Neuronal stem cell (in vitro differentiated cells): ENCODE results near the gene ZNF639.

Experiments used
- DNase-seq: peaks from one replicate; pipeline ENCODE4 v3.0.0-alpha.2; 2013; ENCODE audit warnings: low spot score
- H2AFZ ChIP-seq: one replicate; pipeline ENCODE4 v1.6.1; 2013; ENCODE audit warnings: mild to moderate bottlenecking, low read length, inconsistent platforms
- H2AK5ac ChIP-seq: 2 replicates; pipeline ENCODE4 v1.6.1; 2013; ENCODE audit warnings: low read depth, mild to moderate bottlenecking, inconsistent platforms, low read length, moderate library complexity, mixed read lengths
- H2BK120ac ChIP-seq: 2 replicates; pipeline ENCODE4 v1.6.1; 2013; ENCODE audit warnings: low read depth, mild to moderate bottlenecking, inconsistent platforms, low read length, moderate library complexity, mixed read lengths
- H2BK12ac ChIP-seq: one replicate; pipeline ENCODE4 v1.6.1; 2013; ENCODE audit warnings: low read length, inconsistent platforms
- H2BK15ac ChIP-seq: 2 replicates; pipeline ENCODE4 v1.6.1; 2013; ENCODE audit warnings: mild to moderate bottlenecking, low read length, inconsistent platforms, mixed read lengths
- H2BK5ac ChIP-seq: one replicate; pipeline ENCODE4 v1.6.1; 2013; ENCODE audit warnings: inconsistent platforms, mild to moderate bottlenecking, low read length, moderate library complexity
- H3K14ac ChIP-seq: one replicate; pipeline ENCODE4 v1.6.1; 2013; ENCODE audit warnings: low read length, inconsistent platforms
- H3K18ac ChIP-seq: 2 replicates; pipeline ENCODE4 v1.6.1; 2013; ENCODE audit warnings: low read length, inconsistent platforms
- H3K23ac ChIP-seq: 2 replicates; pipeline ENCODE4 v1.6.1; 2013; ENCODE audit warnings: low read depth, mild to moderate bottlenecking, mixed read lengths, low read length, inconsistent platforms; ENCODE audit not compliant: poor library complexity
- H3K27ac ChIP-seq: replicated peaks from 3 replicates; pipeline ENCODE4 v1.5.1; 2013; ENCODE audit warnings: low read length, inconsistent platforms
- H3K27me3 ChIP-seq, 3 experiments: 2 replicates each; pipeline ENCODE4 v1.6.1; 2013; ENCODE audit warnings: low read length in 3 of 3, mild to moderate bottlenecking in 2 of 3, inconsistent platforms in 1 of 3, low read depth in 1 of 3, mixed read lengths in 1 of 3, moderate library complexity in 1 of 3; ENCODE audit not compliant: control insufficient read depth in 3 of 3, insufficient read depth in 3 of 3
- H3K36me3 ChIP-seq, 2 donors: replicated peaks in 1 of 2; 2 replicates each; pipeline ENCODE4 v1.6.1; 2013; ENCODE audit warnings: low read length in 2 of 2; ENCODE audit not compliant: control insufficient read depth in 2 of 2, insufficient read depth in 2 of 2
- H3K4ac ChIP-seq: 2 replicates; pipeline ENCODE4 v1.6.1; 2013; ENCODE audit warnings: inconsistent platforms, mild to moderate bottlenecking, low read length, moderate library complexity
- H3K4me1 ChIP-seq, 2 donors: 1 replicate in 1 of 2; 2 replicates in 1 of 2; pipeline ENCODE4 v1.6.1; 2013; ENCODE audit warnings: low read length in 2 of 2, low read depth in 1 of 2; ENCODE audit not compliant: control insufficient read depth in 2 of 2, insufficient read depth in 1 of 2
- H3K4me2 ChIP-seq: one replicate; pipeline ENCODE4 v1.6.1; 2013; ENCODE audit warnings: mild to moderate bottlenecking, low read length, inconsistent platforms; ENCODE audit not compliant: insufficient read depth, poor library complexity, severe bottlenecking
- H3K4me3 ChIP-seq, 2 donors: 2 replicates each; pipeline ENCODE4 v1.5.1; 2013; ENCODE audit warnings: low read length in 2 of 2, mild to moderate bottlenecking in 2 of 2, inconsistent platforms in 1 of 2, moderate library complexity in 1 of 2
- H3K79me1 ChIP-seq: one replicate; pipeline ENCODE4 v1.6.1; 2013; ENCODE audit warnings: low read depth, mild to moderate bottlenecking, inconsistent platforms, low read length, moderate library complexity
- H3K9ac ChIP-seq: one replicate; pipeline ENCODE4 v1.6.1; 2013; ENCODE audit warnings: mild to moderate bottlenecking, low read depth, low read length, inconsistent platforms; ENCODE audit not compliant: poor library complexity
- H3K9me3 ChIP-seq, 2 donors: replicated peaks in 1 of 2; 2 replicates each; pipeline versions ENCODE3 to v1.6.1; 2013; ENCODE audit warnings: low read length in 2 of 2, mild to moderate bottlenecking in 2 of 2, inconsistent platforms in 1 of 2, low read depth in 1 of 2, mixed read lengths in 1 of 2, moderate library complexity in 1 of 2; ENCODE audit not compliant: control insufficient read depth in 2 of 2, insufficient read depth in 1 of 2
- H4K8ac ChIP-seq: one replicate; pipeline ENCODE4 v1.6.1; 2013; ENCODE audit warnings: low read depth, mild to moderate bottlenecking, inconsistent platforms, low read length, moderate library complexity
- H4K91ac ChIP-seq: one replicate; pipeline ENCODE4 v1.6.1; 2013; ENCODE audit warnings: low read length, low read depth, mild to moderate bottlenecking, inconsistent platforms; ENCODE audit not compliant: poor library complexity
- WGBS, 2 donors: extraction: QIAGEN DNeasy Blood & Tissue Kit; methylation state at CpG; one replicate each; pipeline ENCODE4 v1.1.7; 2013; ENCODE audit warnings: missing lambda C conversion rate in 2 of 2, mixed read lengths in 1 of 2; ENCODE audit not compliant: insufficient read length in 2 of 2, insufficient replicate concordance in 1 of 2; ENCODE audit errors: extremely low coverage in 2 of 2; 5-methylcytosine and 5-hydroxymethylcytosine counted together

The ZNF639 gene

GRCh38 chr3:179323197-179324110 is 623 bp downstream of the ZNF639 start:
- Histone ChIP-seq H4K8ac (no peak overlapping the region), H2BK5ac (peak overlapping the region; percentile 94), H3K9ac (peak overlapping the region; percentile 98), H2BK15ac (no peak overlapping the region), H3K4ac (no peak overlapping the region), H3K4me1 (peaks cover 2 to 3% of the 10 kb centered on the region in 2 donors), H3K79me1 (no peaks in the 10 kb centered on the region), H3K27ac (peak overlapping the region; percentile 67), H3K36me3 (peaks cover 0 to 32% of the 10 kb centered on the region in 2 donors), H2BK120ac (peak overlapping the region; percentile 67), H2AFZ (peak overlapping the region; percentile 89), H2BK12ac (no peak overlapping the region), H2AK5ac (peak overlapping the region; percentile 78), H3K9me3 (no peaks in the 10 kb centered on the region), H3K14ac (peak overlapping the region; percentile 86), H3K18ac (peak overlapping the region; percentile 100), H4K91ac (peak overlapping the region; percentile 68), H3K27me3 (peaks cover 0 to 9% (median 0%) of the 10 kb centered on the region in 3 experiments), H3K4me3 (peak overlapping the region; percentile 93 to 99), H3K23ac (peak overlapping the region; percentile 97), H3K4me2 (peak overlapping the region; percentile 58)
- WGBS, 2 donors, result no CpG with 5 or more reads among the region's 81 CpGs
- peak; percentile 51 for DNase-seq

GRCh38 chr3:179324270-179324754 is 1.5 kb downstream of the ZNF639 start:
- Histone ChIP-seq H3K4me1 (peaks cover 2 to 3% of the 10 kb centered on the region in 2 donors), H2BK12ac (no peak overlapping the region), H3K4me3 (peak overlapping the region in 1 of 2 donors; percentile 93), H3K23ac (no peak overlapping the region), H3K4ac (no peak overlapping the region), H4K91ac (no peak overlapping the region), H3K27ac (no peak overlapping the region), H2BK120ac (no peak overlapping the region), H3K27me3 (peaks cover 0 to 9% (median 0%) of the 10 kb centered on the region in 3 experiments), H3K36me3 (peaks cover 4 to 41% of the 10 kb centered on the region in 2 donors), H2AK5ac (no peak overlapping the region), H3K9me3 (no peaks in the 10 kb centered on the region), H3K14ac (no peak overlapping the region), H3K79me1 (no peaks in the 10 kb centered on the region), H3K18ac (no peak overlapping the region), H3K9ac (no peak overlapping the region), H3K4me2 (peak overlapping the region; percentile 12), H2AFZ (no peak overlapping the region), H2BK5ac (no peak overlapping the region), H2BK15ac (no peak overlapping the region), H4K8ac (no peak overlapping the region)
- WGBS, 2 donors, result no CpG with 5 or more reads among the region's 8 CpGs
- no peak for DNase-seq

GRCh38 chr3:179330438-179330837 is 7.6 kb downstream of the ZNF639 start:
- H3K4me3 ChIP-seq, result no peak overlapping the region
- H3K4me1 ChIP-seq, result no peaks in the 10 kb centered on the region
- H4K8ac ChIP-seq, result no peak overlapping the region
- no peaks in the 10 kb centered on the region for H3K79me1 ChIP-seq
- H3K9me3 ChIP-seq, result no peaks in the 10 kb centered on the region
- H3K9ac ChIP-seq, result no peak overlapping the region
- H3K4ac ChIP-seq, result no peak overlapping the region
- no peak overlapping the region for H4K91ac ChIP-seq
- H3K18ac ChIP-seq, result no peak overlapping the region
- H2BK12ac ChIP-seq, result no peak overlapping the region
- no peak overlapping the region for H2AK5ac ChIP-seq
- no peak overlapping the region for H2BK5ac ChIP-seq
- H3K27me3 ChIP-seq, result no peaks in the 10 kb centered on the region
- H3K36me3 ChIP-seq, result peaks cover 29 to 96% of the 10 kb centered on the region in 2 donors
- WGBS, 2 donors, result no CpG with 5 or more reads among the region's 1 CpG
- H2BK15ac ChIP-seq, result no peak overlapping the region
- no peak overlapping the region for H3K4me2 ChIP-seq
- no peak overlapping the region for H2BK120ac ChIP-seq
- no peak overlapping the region for H3K23ac ChIP-seq
- no peak overlapping the region for H3K27ac ChIP-seq
- H2AFZ ChIP-seq, result no peak overlapping the region
- DNase-seq, result no peak
- H3K14ac ChIP-seq, result no peak overlapping the region

- H2BK12ac ChIP-seq, result no peak overlapping the region
Measured at GRCh38 chr3:179332240-179332639, 9.4 kb downstream of the ZNF639 start.

More at GRCh38 chr3:179332240-179332639, 9.4 kb downstream of the ZNF639 start:
- H3K79me1 ChIP-seq, result no peaks in the 10 kb centered on the region
- no peak overlapping the region for H2AFZ ChIP-seq
- H3K27me3 ChIP-seq, result no peaks in the 10 kb centered on the region
- H3K9ac ChIP-seq, result no peak overlapping the region
- H3K36me3 ChIP-seq, result peaks cover 29 to 98% of the 10 kb centered on the region in 2 donors
- H3K18ac ChIP-seq, result no peak overlapping the region
- no peak overlapping the region for H2AK5ac ChIP-seq
- no peak overlapping the region for H3K27ac ChIP-seq
- no peak overlapping the region for H2BK15ac ChIP-seq
- no peaks in the 10 kb centered on the region for H3K4me1 ChIP-seq
- H3K4me2 ChIP-seq, result no peak overlapping the region
- DNase-seq, result no peak
- no peak overlapping the region for H3K23ac ChIP-seq
- no peak overlapping the region for H3K14ac ChIP-seq
- no peak overlapping the region for H2BK5ac ChIP-seq
- H2BK120ac ChIP-seq, result no peak overlapping the region
- H3K4me3 ChIP-seq, result no peak overlapping the region
- H4K91ac ChIP-seq, result no peak overlapping the region
- H4K8ac ChIP-seq, result no peak overlapping the region
- peaks cover 0 to 5% of the 10 kb centered on the region in 2 donors for H3K9me3 ChIP-seq
- WGBS, 2 donors, result no CpG with 5 or more reads among the region's 4 CpGs
- H3K4ac ChIP-seq, result no peak overlapping the region
